ENCODE data around the gene PLXNA4. TPM values are rescaled to one million over a fixed set of nuclear protein-coding genes. Genes with fewer than 3 reads are reported as not detected.
A peak's percentile ranks its signal among the peaks of the same experiment; 100 is the strongest.

The PLXNA4 gene
- total RNA-seq, 1 experiment from 2014 or later = 1.0 TPM

GRCh38 chr7:132193898-132194297 lies 382.4 kb downstream of the PLXNA4 start:
- intact Hi-C loops (cut with micrococcal nuclease; ENCODE audit: unreplicated experiment) = no loop called here
- peak in 1 of 2 experiments; percentile 27 for DNase-seq
- Histone ChIP-seq H2AFZ (no peak overlapping the region), H3K79me2 (ENCODE audit: low read depth) (no peaks in the 10 kb centered on the region), H3K9me3 (ENCODE audit: insufficient read depth, low read depth) (no peaks in the 10 kb centered on the region), H3K27me3 (ENCODE audit: insufficient read depth, low read depth) (peaks cover 75% of the 10 kb centered on the region), H3K9me2 (ENCODE audit: insufficient read depth) (no peaks in the 10 kb centered on the region), H3K4me1 (replicated peaks; ENCODE audit: insufficient read depth) (no peaks in the 10 kb centered on the region), H3F3A (ENCODE audit: insufficient read depth, low read depth) (no peaks in the 10 kb centered on the region), H3K36me3 (ENCODE audit: low read depth) (no peaks in the 10 kb centered on the region), H3K27ac (no peak overlapping the region), H3K4me2 (no peak overlapping the region), H4K20me1 (ENCODE audit: insufficient read depth) (no peaks in the 10 kb centered on the region), H3K4me3 (no peak overlapping the region)
- no TSS peak for BruUV-seq (replicated peaks)
- no peak for TF ChIP-seq EZH2 (IDR thresholded peaks at IDR 0.05; ENCODE audit: low read depth)
- TF ChIP-seq CTCF (conservative IDR thresholded peaks at IDR 0.05) = no peak
- ChIA-PET POLR2A (ENCODE audit: unreplicated experiment) (interaction anchor here (0.7 kb wide), 1 partner anchor 1584 kb away, joined by 4 read pairs; no protein-coding TSS in a partner anchor), CTCF (no interaction called here)

- CTCF ChIA-PET = no interaction called here
Observed at GRCh38 chr7:132192809-132193208, 383.5 kb downstream of the PLXNA4 start.

GRCh38 chr7:132191418-132191817 lies 384.9 kb downstream of the PLXNA4 start:
- CTCF ChIA-PET = no interaction called here
- peaks cover 13% of the 10 kb centered on the region for H3K9me3 ChIP-seq (ENCODE audit: insufficient read depth, low read depth)
- no peaks in the 10 kb centered on the region for H3K9me2 ChIP-seq (ENCODE audit: insufficient read depth)
- no peaks in the 10 kb centered on the region for H3F3A ChIP-seq (ENCODE audit: insufficient read depth, low read depth)
- no peaks in the 10 kb centered on the region for H4K20me1 ChIP-seq (ENCODE audit: insufficient read depth)
- no TSS peak for BruUV-seq (replicated peaks)
- no peaks in the 10 kb centered on the region for H3K4me1 ChIP-seq (replicated peaks; ENCODE audit: insufficient read depth)
- TF ChIP-seq EZH2 (IDR thresholded peaks at IDR 0.05; ENCODE audit: low read depth) (no peak), CTCF (conservative IDR thresholded peaks at IDR 0.05) (no peak)
- H3K79me2 ChIP-seq (ENCODE audit: low read depth) = no peaks in the 10 kb centered on the region
- no peaks in the 10 kb centered on the region for H3K36me3 ChIP-seq (ENCODE audit: low read depth)
- H3K27ac ChIP-seq = no peak overlapping the region
- POLR2A ChIA-PET (ENCODE audit: unreplicated experiment) = no interaction called here
- no peak overlapping the region for H2AFZ ChIP-seq
- peaks cover 51% of the 10 kb centered on the region; the same call in 1 of the 2 replicates for H3K27me3 ChIP-seq (ENCODE audit: insufficient read depth, low read depth)
- H3K4me3 ChIP-seq = no peak overlapping the region
- intact Hi-C loops (cut with micrococcal nuclease; ENCODE audit: unreplicated experiment) = no loop called here
- H3K4me2 ChIP-seq = no peak overlapping the region
- peak in 1 of 2 experiments; percentile 13 for DNase-seq

More at GRCh38 chr7:132192809-132193208, 383.5 kb downstream of the PLXNA4 start:
- Histone ChIP-seq H2AFZ (no peak overlapping the region), H3K4me1 (replicated peaks; ENCODE audit: insufficient read depth) (no peaks in the 10 kb centered on the region), H3K4me2 (no peak overlapping the region), H3K79me2 (ENCODE audit: low read depth) (no peaks in the 10 kb centered on the region), H3K27me3 (ENCODE audit: insufficient read depth, low read depth) (peaks cover 64% of the 10 kb centered on the region), H4K20me1 (ENCODE audit: insufficient read depth) (no peaks in the 10 kb centered on the region), H3K27ac (no peak overlapping the region), H3F3A (ENCODE audit: insufficient read depth, low read depth) (no peaks in the 10 kb centered on the region), H3K9me3 (ENCODE audit: insufficient read depth, low read depth) (no peaks in the 10 kb centered on the region), H3K36me3 (ENCODE audit: low read depth) (no peaks in the 10 kb centered on the region), H3K9me2 (ENCODE audit: insufficient read depth) (no peaks in the 10 kb centered on the region), H3K4me3 (no peak overlapping the region)
- no TSS peak for BruUV-seq (replicated peaks)
- no peak for TF ChIP-seq CTCF (conservative IDR thresholded peaks at IDR 0.05)
- TF ChIP-seq EZH2 (IDR thresholded peaks at IDR 0.05; ENCODE audit: low read depth) = no peak
- POLR2A ChIA-PET (ENCODE audit: unreplicated experiment) = no interaction called here
- no peak for DNase-seq
- intact Hi-C loops (cut with micrococcal nuclease; ENCODE audit: unreplicated experiment) = no loop called here

All from PC-9 (cell line).